ENCODE data around the gene SCG5.
A peak's percentile ranks its signal among the peaks of the same experiment; 100 is the strongest.

The SCG5 gene

DNA sequence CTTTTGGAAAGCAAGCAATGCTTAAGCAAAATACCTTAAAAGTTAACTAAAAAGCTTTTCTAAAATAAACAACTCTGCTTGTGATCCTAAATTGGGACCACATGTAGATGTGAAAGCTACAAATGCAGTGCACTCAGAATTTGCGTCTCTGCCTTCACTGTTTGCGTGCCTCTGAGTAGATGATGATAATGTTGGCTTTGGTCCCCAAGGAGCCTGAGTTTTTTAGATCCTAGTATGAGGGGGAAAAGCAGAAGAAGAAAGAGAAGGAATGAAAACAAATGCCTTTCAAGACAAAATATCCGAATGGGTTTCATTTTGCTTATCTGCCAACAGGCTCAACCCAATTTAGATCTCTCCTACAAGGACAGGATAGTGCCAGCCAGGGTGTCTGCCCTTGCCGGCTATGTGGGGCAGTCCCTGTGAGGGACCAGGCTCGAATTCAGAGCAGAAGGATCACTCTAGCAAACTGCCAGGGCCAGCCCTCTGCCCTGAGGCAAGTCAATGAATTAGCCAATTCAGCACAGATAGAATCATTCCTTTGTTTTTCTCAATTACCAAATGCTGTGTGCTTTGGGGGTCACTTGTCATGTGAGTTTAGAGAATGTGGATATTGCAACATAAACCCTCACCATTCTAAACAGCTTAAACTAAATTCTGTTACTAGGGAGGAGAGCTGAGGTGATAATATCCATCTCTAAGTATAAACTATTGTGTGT is 28.5 kb downstream of the SCG5 start:
- DNase-seq (ENCODE audit: low read depth in 1 of 2, low spot score in 1 of 2): peak; percentile 11 to 75
- TF ChIP-seq JUND (IDR thresholded peaks at IDR 0.05; ENCODE audit: low read depth): no peak
- in situ Hi-C loops (cut with HindIII; ENCODE audit: low pct_unique_long_range_greater_than_20kb, low sequenced_read_pairs): no loop called here

GRCh38 chr15:32670623-32671022 is 29.1 kb downstream of the SCG5 start:
- in situ Hi-C loops (cut with HindIII; ENCODE audit: low pct_unique_long_range_greater_than_20kb, low sequenced_read_pairs): no loop called here
- no peak for DNase-seq (ENCODE audit: low read depth in 1 of 2, low spot score in 1 of 2)
- no peak for TF ChIP-seq JUND (IDR thresholded peaks at IDR 0.05; ENCODE audit: low read depth)

DNA sequence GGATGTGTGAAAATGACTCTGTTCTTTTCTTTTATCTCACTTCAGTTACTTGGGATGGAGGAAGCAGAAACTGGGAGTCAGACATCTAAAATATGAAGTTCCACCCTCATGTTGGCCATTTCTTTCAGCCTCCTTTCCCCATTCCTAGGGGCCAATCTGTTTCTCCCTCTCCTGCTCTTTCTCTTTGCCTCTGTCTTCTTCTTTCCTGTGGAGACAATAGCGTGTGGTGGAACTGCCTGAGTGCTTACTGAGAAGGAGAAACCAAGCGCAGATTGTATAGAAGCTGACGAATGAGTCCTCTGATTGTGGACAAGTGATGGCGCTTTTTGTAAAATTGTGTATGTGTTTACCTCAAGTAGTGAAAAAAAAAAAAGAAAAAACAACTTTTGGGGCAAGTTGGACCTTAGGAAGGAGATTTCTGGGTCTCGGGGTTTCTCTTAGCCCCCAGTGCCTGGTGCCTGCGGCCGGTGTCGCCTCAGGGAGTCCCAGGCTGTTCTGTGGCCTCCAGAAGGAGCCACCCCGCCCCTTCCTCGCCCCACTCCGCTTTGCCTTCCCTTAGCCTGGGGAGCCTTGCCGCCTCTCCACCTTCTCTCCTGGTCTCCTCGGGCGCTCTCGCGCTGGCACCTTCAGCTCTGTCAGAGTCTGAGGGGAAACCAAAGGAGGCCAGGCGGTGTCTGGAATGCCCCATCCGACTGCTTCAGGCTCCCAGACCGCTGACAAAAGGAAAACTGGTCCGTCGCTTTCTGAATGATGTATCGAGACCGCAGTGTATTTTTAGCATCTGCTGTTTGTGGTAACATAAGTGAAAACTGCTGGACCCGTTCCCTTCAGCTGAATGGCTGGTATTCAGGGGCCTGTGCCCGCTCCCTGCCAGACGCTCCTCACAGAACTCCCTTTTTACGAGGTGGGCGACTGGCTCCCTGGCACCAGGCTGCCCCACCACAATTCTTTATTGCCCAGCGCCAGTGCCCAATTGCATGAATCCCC is 30.1 kb downstream of the SCG5 start:
- no peak for DNase-seq (ENCODE audit: low read depth in 1 of 2, low spot score in 1 of 2)
- in situ Hi-C loops (cut with HindIII; ENCODE audit: low pct_unique_long_range_greater_than_20kb, low sequenced_read_pairs): no loop called here
- no peak for TF ChIP-seq JUND (IDR thresholded peaks at IDR 0.05; ENCODE audit: low read depth)

- in situ Hi-C loops (cut with HindIII; ENCODE audit: low pct_unique_long_range_greater_than_20kb, low sequenced_read_pairs): no loop called here
- TF ChIP-seq JUND (IDR thresholded peaks at IDR 0.05; ENCODE audit: low read depth): no peak
- DNase-seq (ENCODE audit: low read depth in 1 of 2, low spot score in 1 of 2): no peak
These were observed 33.2 kb downstream of the SCG5 start for GRCh38 chr15:32674681-32675080.

DNA sequence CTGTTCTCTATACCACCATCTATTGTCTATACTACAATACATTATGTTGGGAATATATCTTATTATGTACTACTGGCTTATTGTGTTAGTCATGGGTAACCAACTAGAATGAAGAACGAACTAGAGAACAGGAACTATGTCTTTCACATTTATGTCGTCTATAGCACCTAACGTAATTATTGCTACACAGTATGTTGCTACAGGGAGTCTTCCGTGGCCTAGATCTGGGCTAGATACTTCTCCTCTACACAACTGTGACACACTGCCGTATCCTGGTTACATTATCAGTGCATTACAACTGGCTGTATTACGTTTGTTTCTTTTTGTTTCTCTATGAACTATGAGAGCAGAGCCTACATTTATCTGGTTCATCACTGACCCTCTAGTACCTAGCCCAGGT is 34.0 kb downstream of the SCG5 start:
- in situ Hi-C loops (cut with HindIII; ENCODE audit: low pct_unique_long_range_greater_than_20kb, low sequenced_read_pairs): no loop called here
- no peak for TF ChIP-seq JUND (IDR thresholded peaks at IDR 0.05; ENCODE audit: low read depth)
- DNase-seq (ENCODE audit: low read depth in 1 of 2, low spot score in 1 of 2): no peak

- in situ Hi-C loops (cut with HindIII; ENCODE audit: low pct_unique_long_range_greater_than_20kb, low sequenced_read_pairs): no loop called here
- TF ChIP-seq JUND (IDR thresholded peaks at IDR 0.05; ENCODE audit: low read depth): no peak
- no peak for DNase-seq (ENCODE audit: low read depth in 1 of 2, low spot score in 1 of 2)
These were observed 34.7 kb downstream of the SCG5 start for GRCh38 chr15:32676169-32676568.

DNA sequence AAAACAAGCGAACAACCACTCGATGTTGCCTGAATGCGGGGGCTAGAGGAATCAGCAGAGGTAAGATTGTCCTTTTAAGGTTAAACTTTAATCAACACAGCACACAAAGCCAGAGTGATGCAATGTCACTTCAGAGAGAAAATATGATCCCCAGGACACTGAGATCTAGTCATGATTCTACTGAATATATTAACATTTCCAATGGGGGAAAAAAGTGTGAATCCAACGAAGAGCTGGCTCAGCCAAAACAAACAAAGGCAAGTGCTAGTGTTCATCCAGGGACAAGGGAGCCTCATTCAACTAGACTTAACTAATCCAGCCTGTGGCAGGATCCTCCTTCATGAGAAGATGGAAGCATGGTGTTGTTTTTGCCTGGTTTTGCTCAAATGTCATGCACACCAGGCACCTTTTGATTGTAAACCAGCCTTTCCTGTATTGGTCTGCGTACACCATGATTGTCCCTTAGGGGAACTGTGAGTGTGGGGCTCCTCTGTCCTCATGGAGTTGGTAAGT is 35.8 kb downstream of the SCG5 start:
- no peak for TF ChIP-seq JUND (IDR thresholded peaks at IDR 0.05; ENCODE audit: low read depth)
- in situ Hi-C loops (cut with HindIII; ENCODE audit: low pct_unique_long_range_greater_than_20kb, low sequenced_read_pairs): no loop called here
- no peak for DNase-seq (ENCODE audit: low read depth in 1 of 2, low spot score in 1 of 2)

DNA sequence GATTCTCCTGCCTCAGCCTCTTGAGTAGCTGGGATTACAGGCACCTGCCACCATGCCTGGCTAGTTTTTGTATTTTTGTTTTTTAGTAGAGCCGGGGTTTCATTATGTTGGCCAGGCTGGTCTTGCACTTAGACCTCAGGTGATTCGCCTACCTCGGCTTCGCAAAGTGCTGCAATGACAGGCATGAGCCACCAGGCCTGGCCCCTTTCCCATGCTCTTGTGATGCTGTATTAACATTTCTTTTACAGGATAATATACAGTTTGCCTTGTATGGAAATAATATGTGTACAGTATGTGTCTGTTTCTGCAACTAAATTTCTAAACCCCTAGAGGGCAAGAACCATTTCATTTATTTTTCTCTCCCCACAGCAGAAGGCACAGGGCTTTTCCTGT is 37.8 kb downstream of the SCG5 start:
- DNase-seq (ENCODE audit: low read depth in 1 of 2, low spot score in 1 of 2): no peak
- no peak for TF ChIP-seq JUND (IDR thresholded peaks at IDR 0.05; ENCODE audit: low read depth)
- in situ Hi-C loops (cut with HindIII; ENCODE audit: low pct_unique_long_range_greater_than_20kb, low sequenced_read_pairs): no loop called here

- DNase-seq (ENCODE audit: low read depth in 1 of 2, low spot score in 1 of 2): no peak
- no peak for TF ChIP-seq JUND (IDR thresholded peaks at IDR 0.05; ENCODE audit: low read depth)
- in situ Hi-C loops (cut with HindIII; ENCODE audit: low pct_unique_long_range_greater_than_20kb, low sequenced_read_pairs): no loop called here
These were observed 41.1 kb downstream of the SCG5 start for GRCh38 chr15:32682569-32682968.

- in situ Hi-C loops (cut with HindIII; ENCODE audit: low pct_unique_long_range_greater_than_20kb, low sequenced_read_pairs): no loop called here
- no peak for TF ChIP-seq JUND (IDR thresholded peaks at IDR 0.05; ENCODE audit: low read depth)
- no peak for DNase-seq (ENCODE audit: low read depth in 1 of 2, low spot score in 1 of 2)
These were observed 41.6 kb downstream of the SCG5 start for GRCh38 chr15:32682977-32683630.

- no peak for DNase-seq (ENCODE audit: low read depth in 1 of 2, low spot score in 1 of 2)
- in situ Hi-C loops (cut with HindIII; ENCODE audit: low pct_unique_long_range_greater_than_20kb, low sequenced_read_pairs): no loop called here
- TF ChIP-seq JUND (IDR thresholded peaks at IDR 0.05; ENCODE audit: low read depth): no peak
These were observed 42.5 kb downstream of the SCG5 start for GRCh38 chr15:32683906-32684584.

GRCh38 chr15:32685576-32685975 is 44.1 kb downstream of the SCG5 start:
- in situ Hi-C loops (cut with HindIII; ENCODE audit: low pct_unique_long_range_greater_than_20kb, low sequenced_read_pairs): no loop called here

More at GRCh38 chr15:32685576-32685975, 44.1 kb downstream of the SCG5 start:
- no peak for TF ChIP-seq JUND (IDR thresholded peaks at IDR 0.05; ENCODE audit: low read depth)
- DNase-seq (ENCODE audit: low read depth in 1 of 2, low spot score in 1 of 2): no peak
